Measurements from ENCODE around the gene RNFT2. TPM values are rescaled to one million over a fixed set of nuclear protein-coding genes. Genes with fewer than 3 reads are reported as not detected.

RNFT2 gene
- total RNA-seq, 1 experiment from 2014 or later = 27.7 TPM

- no peak for ATAC-seq
- TF ChIP-seq PRDM15 (CRISPR knock-in tag; IDR thresholded peaks at IDR 0.05) = no peak
- no peak for TF ChIP-seq CBFB (CRISPR knock-in tag; IDR thresholded peaks at IDR 0.05; ENCODE audit: low read depth)
- no peak for TF ChIP-seq TEAD4 (CRISPR knock-in tag; IDR thresholded peaks at IDR 0.05)
- no peak for TF ChIP-seq RELA (CRISPR knock-in tag; IDR thresholded peaks at IDR 0.05; ENCODE audit: borderline replicate concordance)
- TF ChIP-seq NFATC4 (CRISPR knock-in tag; IDR thresholded peaks at IDR 0.05) = no peak
- no peak for TF ChIP-seq JUN (CRISPR knock-in tag; IDR thresholded peaks at IDR 0.05)
- no peak for TF ChIP-seq ELF4 (CRISPR knock-in tag; IDR thresholded peaks at IDR 0.05; ENCODE audit: low read depth)
- no peak for TF ChIP-seq PRRX2 (CRISPR knock-in tag; IDR thresholded peaks at IDR 0.05)
- TF ChIP-seq ZNF263 (CRISPR knock-in tag; IDR thresholded peaks at IDR 0.05; ENCODE audit: low read depth) = no peak
- Mint-ChIP-seq H3K27ac (no peak overlapping the region), H3K27me3 (ENCODE audit: low read depth) (peaks cover 47% of the 10 kb centered on the region), H3K9me3 (no peaks in the 10 kb centered on the region), H3K36me3 (no peaks in the 10 kb centered on the region), H3K4me1 (peaks cover 19% of the 10 kb centered on the region), H3K4me3 (no peak overlapping the region)
- ChIA-PET CTCF (interaction anchor here (0.7 kb wide), 2 partner anchors 22 to 54 kb away, joined by 3 read pairs; no protein-coding TSS in a partner anchor), POLR2A (no interaction called here)
- no peak for DNase-seq (ENCODE audit: low spot score)
These were observed 146.8 kb downstream of the RNFT2 start for GRCh38 chr12:116884871-116885270.

- peaks cover 4% of the 10 kb centered on the region for H3K9me3 Mint-ChIP-seq
- no peaks in the 10 kb centered on the region for H3K36me3 Mint-ChIP-seq
- H3K4me3 Mint-ChIP-seq = no peak overlapping the region
- peaks cover 41% of the 10 kb centered on the region for H3K27me3 Mint-ChIP-seq (ENCODE audit: low read depth)
- DNase-seq (ENCODE audit: low spot score) (no peak), ATAC-seq (no peak)
- POLR2A ChIA-PET = no interaction called here
- TF ChIP-seq ZNF671 (CRISPR knock-in tag; IDR thresholded peaks at IDR 0.05) = no peak
- no peak for TF ChIP-seq ZNF138 (CRISPR knock-in tag; conservative IDR thresholded peaks at IDR 0.05)
- TF ChIP-seq IRF2 (CRISPR knock-in tag; IDR thresholded peaks at IDR 0.05; ENCODE audit: borderline replicate concordance, low read depth) = no peak
- no peak for TF ChIP-seq SP1 (CRISPR knock-in tag; conservative IDR thresholded peaks at IDR 0.05)
- H3K27ac Mint-ChIP-seq = no peak overlapping the region
- CTCF ChIA-PET = interaction anchor here (0.7 kb wide), 1 partner anchor 22 kb away, joined by 3 read pairs; no protein-coding TSS in a partner anchor
- H3K4me1 Mint-ChIP-seq = peaks cover 13% of the 10 kb centered on the region
These were observed 147.4 kb downstream of the RNFT2 start for GRCh38 chr12:116885491-116885890.

- Mint-ChIP-seq H3K4me1 (peaks cover 7% of the 10 kb centered on the region), H3K27ac (no peak overlapping the region), H3K4me3 (no peak overlapping the region), H3K9me3 (peaks cover 9% of the 10 kb centered on the region), H3K36me3 (no peaks in the 10 kb centered on the region), H3K27me3 (ENCODE audit: low read depth) (peaks cover 28% of the 10 kb centered on the region)
- TF ChIP-seq SMAD4 (CRISPR knock-in tag; IDR thresholded peaks at IDR 0.05) = no peak
- ChIA-PET POLR2A (no interaction called here), CTCF (interaction anchor here (1.4 kb wide), 1 partner anchor 24 kb away, joined by 5 read pairs; no protein-coding TSS in a partner anchor)
- DNase-seq (ENCODE audit: low spot score) (no peak), ATAC-seq (no peak)
These were observed 149.1 kb downstream of the RNFT2 start for GRCh38 chr12:116887244-116887643.

GRCh38 chr12:116887897-116888296, 149.8 kb downstream of the RNFT2 start:
- TF ChIP-seq JAZF1 (CRISPR knock-in tag; IDR thresholded peaks at IDR 0.05) = no peak
- TF ChIP-seq NR3C1 (CRISPR knock-in tag; conservative IDR thresholded peaks at IDR 0.05; ENCODE audit: low read depth) = no peak
- no peak for TF ChIP-seq PREB (CRISPR knock-in tag; IDR thresholded peaks at IDR 0.05; ENCODE audit: borderline replicate concordance)
- TF ChIP-seq SMAD4 (CRISPR knock-in tag; IDR thresholded peaks at IDR 0.05) = no peak
- no peak for TF ChIP-seq NFYB (CRISPR knock-in tag; conservative IDR thresholded peaks at IDR 0.05; ENCODE audit: low read depth)
- no peak for TF ChIP-seq GTF2I (CRISPR knock-in tag; conservative IDR thresholded peaks at IDR 0.05)
- no peak for TF ChIP-seq ERG (CRISPR knock-in tag; IDR thresholded peaks at IDR 0.05)
- TF ChIP-seq ZNF121 (CRISPR knock-in tag; IDR thresholded peaks at IDR 0.05) = no peak
- TF ChIP-seq EMX1 (CRISPR knock-in tag; IDR thresholded peaks at IDR 0.05) = no peak
- TF ChIP-seq MAX (CRISPR knock-in tag; IDR thresholded peaks at IDR 0.05) = no peak
- TF ChIP-seq FOXK1 (CRISPR knock-in tag; IDR thresholded peaks at IDR 0.05) = no peak
- TF ChIP-seq CREM (CRISPR knock-in tag; IDR thresholded peaks at IDR 0.05) = no peak
- TF ChIP-seq RORB (CRISPR knock-in tag; IDR thresholded peaks at IDR 0.05) = no peak
- TF ChIP-seq HMGA2 (CRISPR knock-in tag; IDR thresholded peaks at IDR 0.05) = no peak
- DNase-seq (ENCODE audit: low spot score) (no peak), ATAC-seq (no peak)
- Mint-ChIP-seq H3K9me3 (peaks cover 9% of the 10 kb centered on the region), H3K36me3 (no peaks in the 10 kb centered on the region), H3K27ac (no peak overlapping the region), H3K4me3 (no peak overlapping the region), H3K27me3 (ENCODE audit: low read depth) (peaks cover 22% of the 10 kb centered on the region), H3K4me1 (0 out of 2 replicates have a peak, but pooled peaks cover 2% of the 10 kb centered on the region)
- ChIA-PET CTCF (interaction anchor here (1.4 kb wide), 1 partner anchor 25 kb away, joined by 5 read pairs; no protein-coding TSS in a partner anchor), POLR2A (no interaction called here)
